Jurkat, Clone E6-1 (cell line): ENCODE data around the gene EXOC6. TPM values are rescaled to one million over a fixed set of nuclear protein-coding genes. Genes with fewer than 3 reads are reported as not detected.

Experiments
- DNase-seq: peaks from one replicate; pipeline ENCODE4 v3.0.0-alpha.2; 2011; ENCODE audit warnings: low read depth, low spot score
- H3K4me3 ChIP-seq: 2 replicates; pipeline ENCODE4 v1.5.1; 2011; ENCODE audit warnings: mild to moderate bottlenecking, low read length, control low read depth, moderate library complexity
- polyA plus RNA-seq: library from polyadenylated mRNA; unstranded; fragments of >200 nt; gene quantifications from one replicate; pipeline ENCODE4 v1.2.1, GENCODE V29; 2012; ENCODE audit warnings: missing spikeins; ENCODE audit not compliant: insufficient read length, insufficient read depth

EXOC6 gene
- 8.8 TPM for polyA plus RNA-seq

DNA sequence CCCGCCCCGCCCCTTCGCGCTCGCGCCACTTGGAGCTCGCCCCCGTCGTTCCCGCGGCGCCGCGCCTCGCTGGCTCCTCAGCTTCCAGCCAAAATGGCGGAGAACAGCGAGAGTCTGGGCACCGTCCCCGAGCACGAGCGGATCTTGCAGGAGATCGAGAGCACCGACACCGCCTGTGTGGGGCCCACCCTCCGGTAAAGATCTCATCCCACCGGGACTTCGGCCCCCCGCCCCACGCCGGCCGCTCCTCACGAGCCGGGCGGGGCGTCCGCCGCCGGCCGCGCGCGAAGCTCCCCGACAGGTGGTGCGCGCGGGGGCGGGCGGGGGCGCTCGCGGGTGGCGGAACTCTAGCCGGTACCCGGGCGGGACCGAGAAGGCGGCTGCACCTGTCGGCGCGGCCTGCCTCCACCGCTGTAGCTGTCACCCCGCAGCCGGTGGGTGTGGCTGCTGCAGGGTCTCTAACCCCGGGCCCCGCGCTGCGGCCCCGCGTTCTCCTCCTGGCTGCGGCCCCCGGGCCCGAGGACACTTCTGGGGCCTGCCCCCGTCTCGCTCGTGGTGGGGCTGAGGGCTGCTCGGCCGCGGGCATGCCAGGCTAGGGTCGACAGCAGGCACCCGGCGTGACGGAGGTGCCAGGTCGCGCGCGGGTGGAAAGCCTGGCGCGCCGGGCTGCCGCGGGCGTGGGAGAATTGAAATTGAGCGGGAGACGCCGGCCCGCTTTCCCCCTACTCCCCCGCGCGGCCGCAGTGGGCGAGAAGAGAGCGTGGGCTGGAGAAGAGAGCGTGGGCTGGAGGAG is at the start of gene EXOC6:
TSS of gene EXOC6 (plus strand) at position 80 of the 793 bp plus-strand sequence. CDS start at position 94, 14 bp downstream.
- peak; percentile 81 for DNase-seq
- peak within 1 kb of the TSS; percentile 71 for H3K4me3 ChIP-seq

GRCh38 chr10:92799568-92799967 is 48.8 kb upstream of the EXOC6 start:
- no peak overlapping the region for H3K4me3 ChIP-seq
- DNase-seq, result no peak

- DNase-seq, result no peak
- no peak overlapping the region for H3K4me3 ChIP-seq
These were observed 48.1 kb upstream of the EXOC6 start for GRCh38 chr10:92800134-92800733.

DNA sequence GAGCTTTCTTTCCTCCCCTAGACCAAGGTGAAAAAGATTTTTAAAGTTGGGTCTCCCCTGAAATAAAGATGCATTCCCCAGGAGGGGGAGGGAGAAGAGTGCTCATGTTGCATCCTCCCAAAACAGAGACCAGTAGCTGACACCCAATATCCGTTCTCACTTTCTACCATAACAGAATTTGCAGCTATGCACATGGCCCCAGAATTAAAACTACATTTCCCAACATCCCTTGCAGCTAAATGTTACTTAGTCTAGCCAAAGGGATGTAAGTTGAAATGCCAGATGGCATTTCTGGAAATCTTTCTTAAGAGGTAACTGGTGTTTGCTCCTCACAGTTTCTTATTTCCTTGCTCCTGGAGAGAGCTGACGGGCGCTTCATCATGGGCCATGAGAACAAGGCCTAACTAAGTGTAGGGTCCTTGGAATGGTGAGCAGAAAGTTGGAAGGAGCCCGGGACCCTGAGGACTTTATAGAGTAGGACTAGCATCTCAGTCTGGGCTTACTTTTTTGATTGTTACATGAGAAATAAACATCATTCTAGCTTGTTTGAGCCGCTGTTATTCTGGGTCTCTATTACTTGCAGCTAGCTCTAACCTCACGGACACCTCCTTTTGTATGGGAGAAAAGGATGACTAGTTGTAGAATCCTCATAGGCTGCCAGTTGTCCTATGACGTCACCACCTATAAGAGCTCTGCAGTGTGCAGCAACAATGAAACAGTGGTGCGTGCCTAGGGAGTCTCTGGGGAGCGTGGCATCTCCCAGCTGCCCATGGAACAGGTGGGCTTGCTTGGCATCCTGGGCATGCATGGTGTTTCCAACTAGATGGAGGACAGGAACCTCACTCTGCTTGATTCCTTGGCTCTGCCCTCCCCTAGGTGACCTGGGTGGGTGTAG is 46.1 kb upstream of the EXOC6 start:
- no peak for DNase-seq
- no peak overlapping the region for H3K4me3 ChIP-seq

DNA sequence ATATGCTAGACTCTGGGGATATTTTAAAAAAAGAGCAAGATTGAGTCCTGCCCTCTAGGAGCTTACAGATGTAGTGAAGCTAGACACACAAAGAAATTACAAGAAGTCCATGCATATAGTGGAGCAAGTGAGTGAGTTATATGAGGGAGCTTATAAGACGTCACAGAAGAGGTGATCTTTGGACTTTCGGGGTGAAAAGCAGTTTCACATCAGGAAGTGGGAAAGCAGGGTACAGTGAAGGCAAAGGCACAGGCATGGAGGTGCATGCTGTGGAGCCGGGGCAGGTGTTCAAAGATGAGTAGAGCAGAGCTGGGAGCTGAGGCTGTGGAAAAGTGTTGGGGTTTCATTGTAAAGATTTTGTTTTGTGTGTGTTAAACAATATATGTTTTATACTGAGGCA is 38.5 kb upstream of the EXOC6 start:
- no peak for DNase-seq

GRCh38 chr10:92810934-92811532 is 37.3 kb upstream of the EXOC6 start:
- DNase-seq, result no peak
- H3K4me3 ChIP-seq, result no peak overlapping the region

More for the DNA sequence above, 38.5 kb upstream of the EXOC6 start:
- H3K4me3 ChIP-seq, result no peak overlapping the region

- H3K4me3 ChIP-seq, result no peak overlapping the region
- no peak for DNase-seq
These were observed 36.3 kb upstream of the EXOC6 start for GRCh38 chr10:92811986-92812385.

- H3K4me3 ChIP-seq, result no peak overlapping the region
- DNase-seq, result no peak
These were observed 34.3 kb upstream of the EXOC6 start for GRCh38 chr10:92813979-92814378.

DNA sequence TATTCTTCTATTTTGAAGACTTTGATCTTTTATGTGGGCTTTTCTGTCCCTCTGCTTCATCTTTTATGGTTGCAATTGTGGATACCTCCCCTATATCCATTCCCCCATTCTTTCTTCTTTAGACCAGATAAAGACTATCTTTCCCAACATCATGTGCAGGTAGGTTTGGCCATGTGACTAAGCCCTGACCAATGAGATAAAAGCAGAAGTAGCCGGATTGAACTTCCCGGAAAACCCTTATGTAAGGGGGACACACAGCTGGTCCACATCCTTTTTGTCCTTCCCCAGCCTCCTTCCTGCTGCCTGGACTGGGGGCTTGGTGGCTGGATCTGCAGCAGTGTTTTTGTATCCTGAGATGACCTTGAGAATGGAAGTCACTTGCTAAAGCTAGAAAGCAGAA is 33.5 kb upstream of the EXOC6 start:
- no peak overlapping the region for H3K4me3 ChIP-seq
- no peak for DNase-seq

DNA sequence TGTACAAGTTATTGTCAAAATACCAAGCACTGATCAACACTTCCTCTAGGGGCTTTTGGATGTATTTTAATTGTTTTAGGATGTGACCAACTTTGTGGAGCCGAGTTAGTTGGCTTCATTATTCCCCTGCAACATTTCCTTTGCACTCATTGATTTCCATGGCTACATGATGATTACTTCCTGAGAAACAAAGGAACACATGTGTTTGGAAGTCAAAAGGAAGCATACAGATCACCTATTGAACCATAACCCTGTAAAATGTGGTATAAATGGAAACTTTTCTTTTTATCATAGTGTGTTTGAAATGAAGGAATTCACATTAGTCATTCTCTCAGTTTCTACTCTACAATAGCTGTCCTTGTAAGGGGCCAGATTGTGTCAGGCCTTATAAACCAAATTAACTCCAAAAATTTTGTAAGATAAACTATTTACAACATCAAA is 32.2 kb upstream of the EXOC6 start:
- H3K4me3 ChIP-seq, result no peak overlapping the region
- DNase-seq, result no peak

DNA sequence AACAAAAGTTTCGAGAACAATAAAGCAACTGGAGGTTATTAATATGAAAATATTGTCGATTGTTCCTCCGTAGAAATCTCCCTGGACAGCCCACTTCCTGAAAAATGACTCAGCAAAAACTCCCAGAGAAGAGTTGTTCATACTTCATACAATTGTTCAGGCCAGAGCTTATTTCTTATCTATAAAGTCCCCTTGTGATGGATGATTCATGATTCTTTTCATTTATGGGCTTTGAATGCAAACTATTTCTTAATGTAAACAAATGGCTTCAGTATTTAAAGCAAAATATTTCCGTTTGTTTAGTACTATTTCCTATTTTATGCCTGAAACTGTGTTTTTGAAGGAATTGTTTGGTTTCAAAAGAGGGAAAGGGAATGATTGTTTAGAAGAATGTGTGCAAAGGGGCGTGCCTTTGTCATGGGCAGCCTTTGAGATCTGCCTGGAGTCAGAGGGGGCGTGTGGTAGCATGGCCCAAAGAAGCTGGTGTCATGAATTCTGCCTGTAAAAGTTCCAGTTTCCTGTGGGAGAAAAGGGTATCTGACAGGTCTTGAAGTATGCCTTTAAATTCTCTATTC is 26.2 kb upstream of the EXOC6 start:
- no peak for DNase-seq
- no peak overlapping the region for H3K4me3 ChIP-seq

GRCh38 chr10:92822964-92823363 is 25.4 kb upstream of the EXOC6 start:
- no peak for DNase-seq
- no peak overlapping the region for H3K4me3 ChIP-seq

DNA sequence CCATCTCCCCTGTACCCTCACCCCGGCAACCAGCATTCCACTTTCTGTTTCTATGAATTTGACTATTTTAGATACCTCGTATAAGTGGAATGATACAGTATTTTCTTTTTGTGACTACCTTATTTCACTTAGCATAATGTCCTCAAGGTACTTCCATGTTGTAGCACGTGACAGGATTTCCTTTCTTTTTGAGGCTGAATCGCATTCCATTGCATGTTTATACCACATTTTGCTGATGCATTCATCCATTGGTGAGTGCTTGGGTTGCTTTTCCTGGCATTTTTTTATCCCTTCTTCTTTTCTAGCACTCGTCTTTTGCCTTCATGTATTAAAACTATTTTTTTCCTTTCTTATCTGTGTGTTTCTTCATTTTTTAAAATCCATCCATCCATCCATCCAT is 22.3 kb upstream of the EXOC6 start:
- DNase-seq, result no peak
- H3K4me3 ChIP-seq, result no peak overlapping the region

GRCh38 chr10:92826504-92826903 is 21.8 kb upstream of the EXOC6 start:
- no peak overlapping the region for H3K4me3 ChIP-seq
- no peak for DNase-seq

- no peak overlapping the region for H3K4me3 ChIP-seq
- no peak for DNase-seq
These were observed 19.1 kb upstream of the EXOC6 start for GRCh38 chr10:92829042-92829785.

- no peak for DNase-seq
- H3K4me3 ChIP-seq, result no peak overlapping the region
These were observed 18.4 kb upstream of the EXOC6 start for GRCh38 chr10:92829786-92830377.

- H3K4me3 ChIP-seq, result no peak overlapping the region
- no peak for DNase-seq
These were observed 17.6 kb upstream of the EXOC6 start for GRCh38 chr10:92830478-92831389.
